GM23338 (cell line): ENCODE results near the gene MRPS7.

ENCODE experiments used
- CTCF ChIP-seq, 2 experiments: fragments of 200-600 bp in 1 of 2; sonication (generic) in 1 of 2; conservative IDR thresholded peaks; 2 replicates each; pipeline versions ENCODE4 v1.5.1 to v1.6.1; 2016 to 2017; ENCODE audit warnings: antibody characterized with exemption in 2 of 2, low read depth in 2 of 2, mild to moderate bottlenecking in 2 of 2, moderate library complexity in 1 of 2
- EZH2 ChIP-seq: fragments of 200-600 bp; sonication (generic); IDR thresholded peaks from one replicate; pipeline ENCODE4 v1.8.0; 2017; ENCODE audit warnings: antibody characterized with exemption, mild to moderate bottlenecking, low read depth; ENCODE audit not compliant: unreplicated experiment
- JUNB ChIP-seq: IDR thresholded peaks from one replicate; pipeline ENCODE4 v1.6.1; 2016; ENCODE audit warnings: antibody characterized with exemption; ENCODE audit not compliant: unreplicated experiment
- POLR2AphosphoS5 ChIP-seq: IDR thresholded peaks from 2 replicates; pipeline ENCODE4 v1.6.1; 2016; ENCODE audit warnings: antibody characterized with exemption, low read depth

- TF ChIP-seq CTCF (conservative IDR thresholded peaks at IDR 0.05; ENCODE audit: low read depth in 2 of 2), result no peak
- no peak for TF ChIP-seq POLR2AphosphoS5
- no peak for TF ChIP-seq EZH2
- TF ChIP-seq JUNB, result no peak
These were observed 16.0 kb downstream of the MRPS7 start for GRCh38 chr17:75277664-75278071.
